T-helper 17 cell (primary cell): Measurements from ENCODE around the gene HMG20B. TPM values are rescaled to one million over a fixed set of nuclear protein-coding genes. Genes with fewer than 3 reads are reported as not detected.
"Not testable (repeated sequence)": the region's sequence is repeated elsewhere in the genome, so short reads cannot be mapped to it uniquely, and the experiment has no call there.

ENCODE experiments used
- ATAC-seq: fragments of 150-1000 bp; cut with Tn5 transposase; 2 replicates; pipeline ENCODE4 v1.10.0; 2021; ENCODE audit warnings: mild to moderate bottlenecking, moderate library complexity
- DNase-seq, 3 donors: peaks; one replicate each; pipeline versions ENCODE4 v3.0.0 to v3.0.0-alpha.2; 2020 to 2021
- H3K9me3 ChIP-seq: one replicate; pipeline ENCODE4 v1.7.0; 2013; ENCODE audit warnings: low read length, mild to moderate bottlenecking; ENCODE audit not compliant: control insufficient read depth, poor library complexity, severe bottlenecking
- H3K27ac Mint-ChIP-seq: one replicate; pipeline ENCODE4 v1.8.0; 2022; ENCODE audit warnings: mild to moderate bottlenecking, moderate library complexity, mixed read lengths
- H3K27me3 Mint-ChIP-seq: one replicate; pipeline ENCODE4 v1.8.0; 2022; ENCODE audit warnings: mixed read lengths
- H3K36me3 Mint-ChIP-seq: one replicate; pipeline ENCODE4 v1.8.0; 2022; ENCODE audit warnings: low read depth, mixed read lengths
- H3K4me1 Mint-ChIP-seq: one replicate; pipeline ENCODE4 v1.8.0; 2022; ENCODE audit warnings: mild to moderate bottlenecking, mixed read lengths
- H3K4me3 Mint-ChIP-seq: one replicate; pipeline ENCODE4 v1.8.0; 2022; ENCODE audit warnings: mild to moderate bottlenecking, moderate library complexity, mixed read lengths
- total RNA-seq, 4 donors: library from RNA in 2 of 4; stranded (reverse) in 2 of 4; gene quantifications; one replicate each; pipeline ENCODE4 v1.2.3 and lab custom pipeline; 2022 to 2026

HMG20B gene
- total RNA-seq, 2 donors from 2014 or later: 34.0 to 36.7 TPM

DNA sequence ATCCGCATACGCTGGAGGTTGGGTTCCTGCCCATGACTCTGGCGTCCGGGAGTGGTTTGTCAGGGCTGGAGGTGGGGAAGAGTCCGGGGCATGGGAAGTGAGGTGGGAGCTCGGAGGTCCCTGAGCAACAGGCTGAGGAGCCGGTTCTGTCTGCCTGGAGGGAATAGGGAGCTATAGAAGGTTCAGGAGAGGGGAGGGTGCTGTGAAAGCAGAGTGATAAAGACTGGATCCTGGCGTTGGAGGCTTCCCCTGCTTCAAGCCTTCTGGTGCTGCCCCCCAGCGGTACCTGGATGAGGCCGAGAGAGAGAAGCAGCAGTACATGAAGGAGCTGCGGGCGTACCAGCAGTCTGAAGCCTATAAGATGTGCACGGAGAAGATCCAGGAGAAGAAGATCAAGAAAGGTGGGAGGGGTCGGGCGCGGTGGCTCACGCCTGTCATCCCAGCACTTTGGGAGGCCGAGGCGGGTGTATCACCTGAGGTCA lies 2.6 kb downstream of the HMG20B start:
- H3K9me3 ChIP-seq: no peaks in the 10 kb centered on the region
- DNase-seq (no peak), ATAC-seq (no peak)
- peak overlapping the region; percentile 14 for H3K27ac Mint-ChIP-seq
- H3K36me3 Mint-ChIP-seq: no peaks in the 10 kb centered on the region
- H3K4me3 Mint-ChIP-seq: peak overlapping the region; percentile 46
- peaks cover 17% of the 10 kb centered on the region for H3K4me1 Mint-ChIP-seq
- H3K27me3 Mint-ChIP-seq: no peaks in the 10 kb centered on the region

DNA sequence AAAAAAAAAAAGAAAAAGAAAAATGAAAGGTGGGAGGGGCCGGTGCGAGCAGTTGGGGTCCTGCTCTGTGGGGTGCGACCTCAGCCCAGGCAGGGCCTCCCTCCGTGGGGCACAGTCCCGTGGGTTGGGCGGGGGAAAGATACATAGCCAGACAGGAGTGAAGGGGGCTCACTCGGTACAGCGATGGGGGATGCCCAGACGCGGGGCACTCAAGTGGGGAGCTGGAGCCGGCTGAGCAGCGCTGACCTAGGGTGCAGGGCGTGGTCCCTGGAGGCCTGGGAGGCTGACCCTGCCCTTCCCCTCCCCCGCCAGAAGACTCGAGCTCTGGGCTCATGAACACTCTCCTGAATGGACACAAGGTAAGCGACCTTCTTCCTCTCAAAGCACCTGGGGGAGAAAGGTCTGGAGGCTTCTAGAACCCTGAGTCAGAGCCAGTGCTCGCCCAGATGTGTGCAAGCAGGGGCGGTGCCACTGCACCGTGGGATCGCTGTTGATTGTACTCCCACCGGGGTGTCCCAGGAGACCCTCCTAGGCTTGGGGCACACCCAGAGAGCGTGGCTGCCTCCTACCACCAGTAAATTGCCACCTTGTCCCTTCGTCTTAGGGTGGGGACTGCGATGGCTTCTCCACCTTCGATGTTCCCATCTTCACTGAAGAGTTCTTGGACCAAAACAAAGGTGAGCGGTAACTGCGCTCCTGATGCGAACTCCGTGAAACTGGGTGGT lies 3.4 kb downstream of the HMG20B start:
- Mint-ChIP-seq H3K4me1 (peaks cover 16% of the 10 kb centered on the region), H3K4me3 (no peak overlapping the region), H3K27me3 (no peaks in the 10 kb centered on the region), H3K27ac (no peak overlapping the region), H3K36me3 (no peaks in the 10 kb centered on the region)
- ATAC-seq: no peak
- no peaks in the 10 kb centered on the region for H3K9me3 ChIP-seq
- no peak for DNase-seq

DNA sequence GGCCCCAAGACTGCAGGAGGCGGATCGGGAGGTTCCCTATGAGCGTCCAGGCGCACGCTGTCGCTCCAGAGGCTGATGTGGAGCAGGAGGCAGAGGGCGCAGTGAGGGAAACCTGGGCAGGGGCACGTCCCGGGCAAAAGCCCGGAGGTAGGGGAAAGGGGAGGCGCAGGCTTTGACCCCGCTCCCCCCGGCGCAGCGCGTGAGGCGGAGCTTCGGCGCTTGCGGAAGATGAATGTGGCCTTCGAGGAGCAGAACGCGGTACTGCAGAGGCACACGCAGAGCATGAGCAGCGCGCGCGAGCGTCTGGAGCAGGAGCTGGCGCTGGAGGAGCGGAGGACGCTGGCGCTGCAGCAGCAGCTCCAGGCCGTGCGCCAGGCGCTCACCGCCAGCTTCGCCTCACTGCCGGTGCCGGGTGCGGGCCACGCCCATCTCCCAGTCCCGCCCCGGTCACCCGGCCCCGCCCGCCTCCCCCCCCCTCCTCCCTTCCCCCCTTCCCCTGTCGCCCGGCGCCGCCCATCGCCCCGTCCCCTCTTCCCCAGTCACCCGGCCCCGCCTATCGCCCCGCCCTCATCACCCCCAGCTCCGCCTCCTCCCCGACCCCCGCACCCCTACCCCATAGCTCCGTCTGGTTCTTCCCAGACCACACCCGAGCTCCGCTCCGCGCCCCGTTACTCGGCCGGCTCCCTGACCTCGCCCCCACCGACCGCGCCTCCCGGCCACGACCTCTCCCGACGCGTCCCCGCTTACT lies 4.1 kb downstream of the HMG20B start:
- Mint-ChIP-seq H3K36me3 (no peaks in the 10 kb centered on the region), H3K27ac (no peak overlapping the region), H3K4me1 (peaks cover 13% of the 10 kb centered on the region), H3K27me3 (no peaks in the 10 kb centered on the region), H3K4me3 (no peak overlapping the region)
- no peaks in the 10 kb centered on the region for H3K9me3 ChIP-seq
- DNase-seq: no peak
- no peak for ATAC-seq

DNA sequence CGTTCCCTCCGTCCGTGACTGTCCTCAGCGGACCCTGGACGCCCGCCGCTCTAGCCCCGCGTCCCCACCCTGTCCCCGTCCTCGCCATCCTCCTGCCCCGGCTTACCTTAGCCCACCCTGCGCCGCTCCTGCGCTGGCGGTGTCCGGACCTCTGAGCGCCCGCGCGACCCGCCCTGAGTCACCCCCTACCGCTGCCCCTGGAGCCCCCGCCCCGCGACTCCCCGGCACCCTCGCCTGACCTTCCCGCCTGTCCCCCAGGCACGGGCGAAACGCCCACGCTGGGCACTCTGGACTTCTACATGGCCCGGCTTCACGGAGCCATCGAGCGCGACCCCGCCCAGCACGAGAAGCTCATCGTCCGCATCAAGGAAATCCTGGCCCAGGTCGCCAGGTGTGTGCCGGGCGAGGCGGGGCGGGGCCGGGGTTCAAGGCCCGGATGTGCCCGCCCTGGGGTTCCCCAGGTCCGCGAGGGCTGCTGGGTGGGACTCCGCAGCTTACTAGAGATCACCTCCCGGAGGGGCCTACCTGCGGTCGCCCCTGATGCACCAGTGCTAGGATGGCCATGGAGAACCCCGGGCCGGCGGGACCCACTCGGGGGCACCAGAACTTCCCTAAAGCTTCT lies 5.1 kb downstream of the HMG20B start:
- Mint-ChIP-seq H3K27ac (no peak overlapping the region), H3K4me1 (peaks cover 6% of the 10 kb centered on the region), H3K4me3 (no peak overlapping the region), H3K36me3 (no peaks in the 10 kb centered on the region), H3K27me3 (no peaks in the 10 kb centered on the region)
- DNase-seq (no peak), ATAC-seq (no peak)
- H3K9me3 ChIP-seq: no peaks in the 10 kb centered on the region

DNA sequence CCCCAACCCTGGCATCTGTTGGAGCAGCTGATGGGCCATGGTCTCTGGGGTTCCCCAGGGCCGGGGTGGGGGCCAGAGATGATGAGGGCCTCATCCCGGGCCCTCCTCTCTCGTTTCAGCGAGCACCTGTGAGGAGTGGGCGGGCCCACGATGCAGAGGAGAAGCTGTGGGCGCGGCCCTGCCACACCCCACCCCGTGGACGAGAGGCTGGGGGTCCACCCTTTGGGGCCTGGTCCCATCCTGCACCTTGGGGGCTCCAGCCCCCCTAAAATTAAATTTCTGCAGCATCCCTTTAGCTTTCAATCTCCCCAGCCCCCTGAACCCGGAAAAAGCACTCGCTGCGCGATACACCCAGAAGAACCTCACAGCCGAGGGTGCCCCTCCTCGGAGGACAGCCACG lies 5.6 kb downstream of the HMG20B start:
- DNase-seq (no peak), ATAC-seq (no peak)
- peaks cover 6% of the 10 kb centered on the region for H3K4me1 Mint-ChIP-seq
- no peak overlapping the region for H3K4me3 Mint-ChIP-seq
- no peaks in the 10 kb centered on the region for H3K27me3 Mint-ChIP-seq
- no peaks in the 10 kb centered on the region for H3K9me3 ChIP-seq
- H3K36me3 Mint-ChIP-seq: no peaks in the 10 kb centered on the region
- no peak overlapping the region for H3K27ac Mint-ChIP-seq

DNA sequence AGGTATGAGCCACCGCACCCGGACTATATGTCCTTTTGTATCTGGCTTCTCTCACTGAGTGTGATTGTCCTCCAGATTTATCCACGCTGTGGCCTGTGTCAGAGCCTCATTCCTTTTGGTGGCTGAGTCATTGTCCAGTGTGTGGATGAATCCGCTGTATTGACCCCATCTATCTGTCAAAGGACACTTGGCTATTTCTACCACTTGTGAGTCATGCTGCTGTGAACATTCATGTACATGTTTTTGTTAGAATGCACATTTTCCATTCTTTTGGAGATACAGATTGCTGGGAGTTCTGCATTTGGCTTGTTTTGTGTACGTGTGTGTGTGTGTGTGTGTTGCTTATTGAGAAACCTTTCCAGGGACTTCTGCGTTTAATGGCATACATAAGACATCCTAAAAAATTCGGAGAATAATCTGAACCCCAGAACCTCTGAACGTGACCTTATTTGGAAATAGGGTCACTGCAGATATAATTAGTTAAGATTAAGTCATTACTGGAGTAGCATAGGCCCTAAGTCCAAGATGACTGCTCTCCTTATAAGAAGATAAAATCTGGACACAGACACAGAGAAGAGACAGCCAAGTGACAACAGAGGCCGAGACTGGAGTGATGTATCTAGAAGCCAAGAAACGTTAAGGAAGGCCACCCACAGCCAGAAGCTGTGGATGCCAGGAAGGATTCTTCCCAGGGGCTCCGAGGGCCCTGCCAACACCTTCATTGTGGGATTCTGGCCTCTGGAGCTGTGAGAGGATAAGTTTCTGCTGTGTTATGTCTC lies 7.6 kb downstream of the HMG20B start:
- H3K27ac Mint-ChIP-seq: no peak overlapping the region
- no peak for DNase-seq
- no peaks in the 10 kb centered on the region for H3K9me3 ChIP-seq
- no peaks in the 10 kb centered on the region for H3K36me3 Mint-ChIP-seq
- no peak for ATAC-seq
- H3K4me3 Mint-ChIP-seq: no peak overlapping the region
- no peaks in the 10 kb centered on the region for H3K4me1 Mint-ChIP-seq
- H3K27me3 Mint-ChIP-seq: no peaks in the 10 kb centered on the region

DNA sequence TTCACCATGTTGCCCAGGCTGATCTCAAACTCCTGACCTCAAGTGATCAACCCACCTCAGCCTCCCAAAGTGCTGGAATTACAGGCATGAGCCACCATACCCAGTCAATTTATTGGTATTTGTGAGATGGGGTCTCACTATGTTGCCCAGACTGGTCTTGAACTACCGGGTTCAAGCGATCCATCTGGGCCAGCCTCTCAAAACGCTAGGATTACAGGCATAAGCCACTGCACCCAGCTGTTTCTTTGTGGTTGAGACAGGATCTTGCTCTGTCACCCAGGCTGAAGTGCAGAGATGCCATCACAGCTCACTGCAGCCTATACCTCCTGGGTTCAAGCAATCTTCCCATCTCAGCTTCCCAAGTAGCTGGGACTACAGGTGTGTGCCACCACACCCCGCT lies 9.0 kb downstream of the HMG20B start:
- not testable (repeated sequence) for H3K27me3 Mint-ChIP-seq, H3K4me3 Mint-ChIP-seq, H3K4me1 Mint-ChIP-seq, DNase-seq, H3K27ac Mint-ChIP-seq, H3K9me3 ChIP-seq, H3K36me3 Mint-ChIP-seq, ATAC-seq

DNA sequence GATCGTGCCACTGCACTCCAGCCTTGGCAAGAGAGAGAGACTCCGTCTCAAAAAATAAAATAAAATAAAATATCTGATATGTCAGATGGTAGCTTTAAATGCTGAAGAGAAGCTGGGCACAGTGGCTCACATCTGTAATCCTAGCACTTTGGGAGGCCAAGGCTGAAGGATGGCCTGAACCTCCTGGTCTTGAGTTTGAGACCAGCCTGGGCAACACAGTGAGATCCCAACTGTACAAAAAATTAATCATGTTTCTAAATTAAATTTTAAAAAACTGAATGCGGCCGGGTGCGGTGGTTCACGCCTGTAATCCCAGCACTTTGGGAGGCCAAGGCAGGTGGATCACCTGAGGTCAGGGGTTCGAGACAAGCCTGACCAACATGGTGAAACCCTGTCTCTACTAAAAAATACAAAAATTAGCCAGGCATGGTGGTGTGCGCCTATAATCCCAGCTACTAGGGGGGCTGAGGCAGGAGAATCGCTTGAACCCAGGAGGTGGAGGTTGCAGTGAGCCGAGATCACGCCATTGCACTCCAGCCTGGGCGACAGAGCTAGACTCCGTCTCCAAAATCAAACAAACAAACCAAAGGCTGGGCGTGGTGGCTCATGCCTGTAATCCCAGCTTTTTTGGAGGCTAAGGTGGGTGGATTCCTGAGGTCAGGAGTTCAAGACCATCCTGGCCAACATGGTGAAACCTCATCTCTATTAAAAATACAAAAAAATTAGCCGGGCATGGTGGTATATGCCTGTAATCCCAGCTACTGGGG lies 11.5 kb downstream of the HMG20B start:
- H3K4me1 Mint-ChIP-seq, H3K27ac Mint-ChIP-seq, ATAC-seq, H3K4me3 Mint-ChIP-seq, H3K9me3 ChIP-seq, H3K36me3 Mint-ChIP-seq, H3K27me3 Mint-ChIP-seq, DNase-seq: not testable (repeated sequence)

DNA sequence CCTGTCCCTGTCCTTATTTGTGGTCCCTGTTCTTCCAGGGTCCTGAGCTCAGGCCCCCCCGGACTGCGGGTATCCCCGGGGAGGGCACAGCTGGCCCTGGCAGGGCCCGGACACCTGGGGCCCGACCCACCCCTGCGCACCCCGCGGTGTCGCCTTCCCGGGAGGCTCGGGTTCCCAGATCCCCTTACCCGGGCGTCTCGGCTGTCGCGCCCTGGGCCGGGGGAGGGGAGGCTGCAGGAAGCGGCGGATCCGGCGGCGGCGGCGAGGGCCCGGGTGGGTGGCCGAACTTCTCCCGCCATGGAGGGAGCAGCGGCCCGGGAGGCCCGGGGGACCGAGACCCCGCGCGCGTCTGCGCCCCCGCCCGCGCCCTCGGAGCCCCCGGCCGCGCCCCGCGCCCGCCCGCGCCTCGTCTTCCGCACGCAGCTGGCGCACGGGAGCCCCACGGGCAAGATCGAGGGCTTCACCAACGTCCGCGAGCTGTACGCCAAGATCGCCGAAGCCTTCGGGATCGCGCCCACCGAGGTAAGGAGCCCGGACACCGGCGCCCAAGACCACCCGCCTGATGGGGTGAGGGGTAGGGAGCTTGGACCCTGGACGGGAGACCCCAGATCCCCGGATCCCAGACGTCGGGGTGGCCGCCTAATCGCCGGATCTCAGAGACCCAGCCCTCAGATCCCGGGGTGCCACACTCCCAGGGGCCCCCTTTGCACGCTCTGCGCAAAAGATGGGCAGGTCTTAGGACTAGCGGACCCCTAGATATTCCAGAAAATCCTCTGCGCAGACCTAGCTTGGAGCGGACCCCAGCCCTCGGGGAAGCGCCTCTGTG lies 12.8 kb downstream of the HMG20B start, which contains the start of gene GIPC3:
Gene GIPC3 (plus strand): TSS at position 178 of the 826 bp plus-strand sequence. CDS start 120 bp downstream, at position 298.
- H3K4me3 Mint-ChIP-seq: peak within 1 kb of the TSS; percentile 28
- no peaks in the 10 kb centered on the region for H3K27me3 Mint-ChIP-seq
- ATAC-seq (no peak), DNase-seq (no peak)
- H3K9me3 ChIP-seq: no peaks in the 10 kb centered on the region
- H3K27ac Mint-ChIP-seq: no peak within 1 kb of the TSS
- no peaks in the 10 kb centered on the region for H3K4me1 Mint-ChIP-seq
- no peaks in the 10 kb centered on the region for H3K36me3 Mint-ChIP-seq

DNA sequence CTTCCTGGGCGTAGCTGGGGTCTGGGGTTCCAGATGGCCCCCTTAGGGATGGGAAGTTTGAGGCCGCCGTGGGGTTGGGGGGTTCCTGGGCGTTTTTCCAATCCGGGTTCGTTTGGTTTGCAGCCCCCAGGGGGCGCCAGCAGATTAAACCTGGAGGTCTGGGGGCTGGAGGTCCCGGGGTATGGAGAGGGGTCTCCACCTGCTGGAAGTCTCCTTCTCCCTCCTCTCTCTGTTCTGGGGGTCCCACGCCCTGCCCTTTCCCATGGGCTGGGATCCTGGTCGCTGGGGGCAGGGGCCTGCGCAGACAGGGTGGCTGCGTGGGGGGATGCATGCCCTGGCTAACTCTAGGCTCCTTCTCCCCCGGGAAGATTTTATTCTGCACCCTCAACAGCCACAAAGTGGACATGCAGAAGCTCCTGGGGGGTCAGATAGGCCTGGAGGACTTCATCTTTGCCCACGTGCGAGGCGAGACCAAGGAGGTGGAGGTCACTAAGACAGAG lies 13.4 kb downstream of the HMG20B start:
- Mint-ChIP-seq H3K36me3 (no peaks in the 10 kb centered on the region), H3K4me3 (peak overlapping the region; percentile 28), H3K27me3 (no peaks in the 10 kb centered on the region), H3K27ac (no peak overlapping the region), H3K4me1 (no peaks in the 10 kb centered on the region)
- DNase-seq (peak in 1 of 3 donors; percentile 43), ATAC-seq (peak; percentile 42)
- H3K9me3 ChIP-seq: no peaks in the 10 kb centered on the region

DNA sequence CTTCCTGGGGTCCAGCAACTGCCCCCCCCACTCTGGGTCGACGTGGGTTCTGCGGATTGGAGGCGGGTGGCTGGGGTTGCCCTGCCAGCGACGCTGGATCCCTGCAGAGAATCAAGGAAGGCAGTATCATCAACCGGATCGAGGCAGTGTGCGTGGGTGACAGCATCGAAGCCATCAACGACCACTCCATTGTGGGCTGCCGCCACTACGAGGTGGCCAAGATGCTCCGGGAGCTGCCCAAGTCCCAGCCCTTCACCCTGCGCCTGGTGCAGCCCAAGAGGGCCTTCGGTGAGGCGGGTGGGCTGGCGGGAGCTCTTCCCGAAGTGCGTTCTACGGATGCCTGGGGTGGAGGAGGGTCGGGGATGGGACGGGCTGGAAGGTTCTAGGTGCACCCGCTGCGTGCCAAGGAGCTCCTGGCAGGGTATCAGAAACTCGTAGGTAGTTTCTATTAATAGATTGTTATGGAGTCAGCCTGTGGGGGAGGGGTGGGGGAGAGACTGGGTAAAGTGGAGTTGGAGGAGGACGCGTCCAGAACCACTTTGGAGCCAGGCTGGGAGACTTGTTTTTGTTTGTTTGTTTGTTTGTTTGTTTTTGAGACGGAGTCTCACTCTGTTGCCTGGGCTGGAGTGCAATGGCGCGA lies 14.1 kb downstream of the HMG20B start:
- Mint-ChIP-seq H3K27me3 (no peaks in the 10 kb centered on the region), H3K4me1 (no peaks in the 10 kb centered on the region), H3K36me3 (no peaks in the 10 kb centered on the region), H3K4me3 (no peak overlapping the region), H3K27ac (no peak overlapping the region)
- ATAC-seq (no peak), DNase-seq (no peak)
- H3K9me3 ChIP-seq: no peaks in the 10 kb centered on the region
